ENCODE measurements around the gene TENM3.

The TENM3 gene

DNA sequence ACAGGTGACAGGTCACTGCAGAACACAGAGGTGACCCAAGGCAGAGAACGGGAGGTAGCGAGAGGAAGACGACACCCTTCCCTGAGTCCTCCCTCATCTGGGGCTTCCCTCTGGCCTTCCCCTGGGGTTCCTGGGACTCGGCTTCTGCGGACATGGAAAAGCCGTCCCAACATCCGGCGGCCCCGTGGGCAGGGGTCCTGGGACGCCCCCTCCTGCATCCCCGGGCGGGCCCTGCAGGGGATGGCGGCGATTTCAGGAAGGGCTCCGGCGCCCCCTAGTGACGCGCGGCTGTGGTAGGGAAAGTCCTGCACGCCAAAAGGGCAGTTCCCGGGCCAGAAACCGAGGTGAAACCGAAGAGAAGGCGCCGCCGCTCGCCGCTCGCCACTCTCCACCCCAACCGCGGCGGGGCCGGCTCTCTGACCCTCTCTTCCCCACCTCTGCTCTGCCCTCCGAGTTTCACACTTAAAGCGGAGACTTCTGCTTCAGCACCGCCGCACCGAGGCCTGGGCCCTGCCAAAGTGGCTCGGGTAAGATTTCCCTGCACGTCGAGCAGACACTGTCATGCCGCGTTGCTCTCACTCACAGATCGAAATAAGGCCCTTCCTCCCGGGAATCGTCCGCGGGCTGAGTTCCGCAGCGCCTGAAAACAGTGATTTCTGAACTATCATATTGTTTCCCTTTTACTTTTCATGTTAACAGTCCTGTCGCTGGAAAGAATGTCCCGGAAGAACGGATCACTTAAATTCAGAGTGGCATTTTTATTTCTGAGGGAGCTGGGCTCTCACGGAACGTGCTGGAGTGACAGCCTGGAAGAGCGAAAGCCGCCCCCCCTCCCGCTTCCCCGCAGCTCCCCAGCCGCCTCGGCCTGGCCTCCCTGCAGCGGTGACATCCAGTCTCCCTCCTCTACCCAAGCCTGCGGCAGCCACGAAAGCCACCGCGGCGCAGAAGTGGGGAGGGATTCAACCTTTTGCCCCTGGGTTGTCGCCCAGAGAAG lies 563.4 kb downstream of the TENM3 start:
- peak overlapping the region; percentile 96 for H3K18ac ChIP-seq (ENCODE audit: low read length)
- H3K23ac ChIP-seq (ENCODE audit: low read depth, low read length, poor library complexity), result peak overlapping the region; percentile 62
- peaks cover 7% of the 10 kb centered on the region for H3K79me1 ChIP-seq (ENCODE audit: low read depth, low read length)
- peaks cover 13 to 15% of the 10 kb centered on the region in 2 donors for H3K9me3 ChIP-seq (replicated peaks in 1 of 2; ENCODE audit: control insufficient read depth in 2 of 2, insufficient read depth in 1 of 2, low read depth in 1 of 2, low read length in 2 of 2)
- H3K9ac ChIP-seq (ENCODE audit: low read depth, low read length, poor library complexity), result peak overlapping the region; percentile 51
- WGBS, 2 donors (ENCODE audit: extremely low coverage in 2 of 2, insufficient read length in 2 of 2, insufficient replicate concordance in 1 of 2), result no CpG with 5 or more reads among the region's 68 CpGs
- peak overlapping the region; percentile 81 for H3K4me2 ChIP-seq (ENCODE audit: insufficient read depth, low read length, poor library complexity, severe bottlenecking)
- no peak overlapping the region for H3K14ac ChIP-seq (ENCODE audit: low read length)
- peak overlapping the region; percentile 14 for H2BK15ac ChIP-seq (ENCODE audit: low read length)
- H2BK120ac ChIP-seq (ENCODE audit: low read depth, low read length), result no peak overlapping the region
- peak overlapping the region; percentile 57 for H2BK5ac ChIP-seq (ENCODE audit: low read length)
- peak; percentile 85 for DNase-seq (ENCODE audit: low spot score)
- H2AK5ac ChIP-seq (ENCODE audit: low read depth, low read length), result peak overlapping the region; percentile 82
- H3K4me1 ChIP-seq (ENCODE audit: control insufficient read depth in 2 of 2, insufficient read depth in 1 of 2, low read depth in 1 of 2, low read length in 2 of 2), result peaks cover 0 to 9% of the 10 kb centered on the region in 2 donors
- peak overlapping the region; percentile 88 for H2AFZ ChIP-seq (ENCODE audit: low read length)
- H2BK12ac ChIP-seq (ENCODE audit: low read length), result no peak overlapping the region
- no peak overlapping the region for H4K8ac ChIP-seq (ENCODE audit: low read depth, low read length)
- H3K27me3 ChIP-seq (ENCODE audit: control insufficient read depth in 3 of 3, insufficient read depth in 3 of 3, low read depth in 1 of 3, low read length in 3 of 3), result peaks cover 0 to 8% (median 0%) of the 10 kb centered on the region in 3 experiments
- H3K4me3 ChIP-seq (ENCODE audit: low read length in 2 of 2), result peak overlapping the region; percentile 28 to 71
- H3K27ac ChIP-seq (replicated peaks; ENCODE audit: low read length), result no peak overlapping the region
- peaks cover 4 to 10% of the 10 kb centered on the region in 2 donors for H3K36me3 ChIP-seq (replicated peaks in 1 of 2; ENCODE audit: control insufficient read depth in 2 of 2, insufficient read depth in 2 of 2, low read length in 2 of 2)
- no peak overlapping the region for H4K91ac ChIP-seq (ENCODE audit: low read depth, low read length, poor library complexity)
- H3K4ac ChIP-seq (ENCODE audit: low read length), result no peak overlapping the region

DNA sequence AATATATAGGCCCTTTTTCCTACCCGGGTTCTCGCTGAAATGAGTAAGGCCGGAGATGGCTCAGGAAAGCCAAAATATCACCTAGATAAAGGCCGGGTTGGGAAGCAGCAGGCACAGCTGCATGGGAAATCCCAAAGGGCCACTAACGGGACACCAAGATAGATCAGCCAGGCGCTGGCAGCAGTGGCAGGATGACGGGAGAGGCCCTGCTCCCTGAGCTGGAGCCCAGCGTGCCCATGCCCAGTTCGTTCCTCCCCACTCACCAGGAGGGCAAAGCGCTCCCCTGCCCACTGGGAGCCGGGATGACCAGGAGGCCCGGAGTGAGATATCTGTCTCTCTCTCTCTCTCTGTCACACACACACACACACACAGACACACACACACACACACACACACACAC lies 564.1 kb downstream of the TENM3 start:
- Histone ChIP-seq H2BK120ac (ENCODE audit: low read depth, low read length) (no peak overlapping the region), H3K9ac (ENCODE audit: low read depth, low read length, poor library complexity) (no peak overlapping the region), H4K91ac (ENCODE audit: low read depth, low read length, poor library complexity) (no peak overlapping the region), H3K4me1 (ENCODE audit: control insufficient read depth in 2 of 2, insufficient read depth in 1 of 2, low read depth in 1 of 2, low read length in 2 of 2) (peaks cover 0 to 9% of the 10 kb centered on the region in 2 donors), H3K14ac (ENCODE audit: low read length) (peak overlapping the region; percentile 92), H3K18ac (ENCODE audit: low read length) (peak overlapping the region; percentile 76), H3K9me3 (replicated peaks in 1 of 2; ENCODE audit: control insufficient read depth in 2 of 2, insufficient read depth in 1 of 2, low read depth in 1 of 2, low read length in 2 of 2) (peaks cover 12 to 16% of the 10 kb centered on the region in 2 donors), H3K4me3 (ENCODE audit: low read length in 2 of 2) (no peak overlapping the region), H2AK5ac (ENCODE audit: low read depth, low read length) (peak overlapping the region; percentile 82), H2BK5ac (ENCODE audit: low read length) (peak overlapping the region; percentile 57), H3K4ac (ENCODE audit: low read length) (no peak overlapping the region), H3K27ac (replicated peaks; ENCODE audit: low read length) (no peak overlapping the region), H2BK15ac (ENCODE audit: low read length) (peak overlapping the region; percentile 14), H2AFZ (ENCODE audit: low read length) (peak overlapping the region; percentile 88), H3K4me2 (ENCODE audit: insufficient read depth, low read length, poor library complexity, severe bottlenecking) (no peak overlapping the region), H3K79me1 (ENCODE audit: low read depth, low read length) (peaks cover 7% of the 10 kb centered on the region), H2BK12ac (ENCODE audit: low read length) (no peak overlapping the region), H3K23ac (ENCODE audit: low read depth, low read length, poor library complexity) (peak overlapping the region; percentile 10), H3K36me3 (replicated peaks in 1 of 2; ENCODE audit: control insufficient read depth in 2 of 2, insufficient read depth in 2 of 2, low read length in 2 of 2) (peaks cover 2 to 4% of the 10 kb centered on the region in 2 donors), H3K27me3 (ENCODE audit: control insufficient read depth in 3 of 3, insufficient read depth in 3 of 3, low read depth in 1 of 3, low read length in 3 of 3) (peaks cover 0 to 8% (median 0%) of the 10 kb centered on the region in 3 experiments), H4K8ac (ENCODE audit: low read depth, low read length) (peak overlapping the region; percentile 6)
- no CpG with 5 or more reads among the region's 12 CpGs for WGBS, 2 donors (ENCODE audit: extremely low coverage in 2 of 2, insufficient read length in 2 of 2, insufficient replicate concordance in 1 of 2)
- no peak for DNase-seq (ENCODE audit: low spot score)

DNA sequence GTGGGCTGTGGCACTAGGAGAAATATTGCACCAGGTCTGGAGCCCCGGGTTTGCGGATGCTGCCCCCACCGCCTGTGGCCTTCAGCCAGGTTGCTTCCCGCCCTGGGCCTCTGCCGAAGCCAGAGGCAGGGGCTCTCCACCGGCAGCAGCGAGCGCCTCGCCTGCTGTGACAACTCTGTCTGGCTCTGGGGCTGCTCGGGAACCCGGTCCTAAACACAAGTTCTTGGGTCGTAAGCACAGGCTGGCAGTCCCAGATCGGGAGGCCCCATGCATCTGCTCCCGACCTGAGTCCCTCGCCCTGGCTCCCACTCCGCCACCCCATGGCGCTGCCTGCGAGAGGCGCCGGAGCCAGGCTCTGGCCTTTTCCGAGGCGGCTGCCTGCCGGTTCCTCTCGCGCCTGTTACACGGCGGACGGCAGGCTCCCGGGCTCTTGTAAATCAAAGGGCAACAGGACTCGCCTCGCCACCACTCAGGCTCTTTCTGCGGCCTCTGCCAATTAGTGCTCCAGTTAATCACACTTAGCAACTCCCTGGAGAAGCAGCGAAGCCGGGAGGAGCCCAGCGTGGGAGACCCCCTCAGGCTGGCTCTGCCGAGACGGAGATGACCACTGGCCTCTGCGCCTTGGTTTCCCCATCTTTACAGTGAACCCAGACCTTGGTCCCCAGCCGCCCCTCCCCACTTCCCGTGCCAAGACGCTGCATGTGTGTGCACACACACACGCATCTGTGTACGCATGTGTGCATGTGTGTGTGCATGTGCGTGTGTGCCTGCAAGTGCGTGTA lies 564.8 kb downstream of the TENM3 start:
- Histone ChIP-seq H2AK5ac (ENCODE audit: low read depth, low read length) (peak overlapping the region; percentile 82), H3K18ac (ENCODE audit: low read length) (peak overlapping the region; percentile 76), H3K4me1 (ENCODE audit: control insufficient read depth in 2 of 2, insufficient read depth in 1 of 2, low read depth in 1 of 2, low read length in 2 of 2) (peaks cover 0 to 9% of the 10 kb centered on the region in 2 donors), H3K36me3 (replicated peaks in 1 of 2; ENCODE audit: control insufficient read depth in 2 of 2, insufficient read depth in 2 of 2, low read length in 2 of 2) (peaks cover 0 to 4% of the 10 kb centered on the region in 2 donors), H2BK12ac (ENCODE audit: low read length) (peak overlapping the region; percentile 27), H4K91ac (ENCODE audit: low read depth, low read length, poor library complexity) (peak overlapping the region; percentile 98), H2BK5ac (ENCODE audit: low read length) (no peak overlapping the region), H3K4ac (ENCODE audit: low read length) (peak overlapping the region; percentile 5), H3K4me3 (ENCODE audit: low read length in 2 of 2) (peak overlapping the region in 1 of 2 donors; percentile 70), H3K14ac (ENCODE audit: low read length) (peak overlapping the region; percentile 78), H3K9ac (ENCODE audit: low read depth, low read length, poor library complexity) (peak overlapping the region; percentile 75), H4K8ac (ENCODE audit: low read depth, low read length) (peak overlapping the region; percentile 33), H2BK120ac (ENCODE audit: low read depth, low read length) (no peak overlapping the region), H3K79me1 (ENCODE audit: low read depth, low read length) (peaks cover 7% of the 10 kb centered on the region), H3K27me3 (ENCODE audit: control insufficient read depth in 3 of 3, insufficient read depth in 3 of 3, low read depth in 1 of 3, low read length in 3 of 3) (peaks cover 0 to 8% (median 0%) of the 10 kb centered on the region in 3 experiments), H3K4me2 (ENCODE audit: insufficient read depth, low read length, poor library complexity, severe bottlenecking) (no peak overlapping the region), H2AFZ (ENCODE audit: low read length) (no peak overlapping the region), H2BK15ac (ENCODE audit: low read length) (peak overlapping the region; percentile 14), H3K9me3 (replicated peaks in 1 of 2; ENCODE audit: control insufficient read depth in 2 of 2, insufficient read depth in 1 of 2, low read depth in 1 of 2, low read length in 2 of 2) (peaks cover 12 to 16% of the 10 kb centered on the region in 2 donors), H3K23ac (ENCODE audit: low read depth, low read length, poor library complexity) (peak overlapping the region; percentile 97), H3K27ac (replicated peaks; ENCODE audit: low read length) (no peak overlapping the region)
- WGBS, 2 donors (ENCODE audit: extremely low coverage in 2 of 2, insufficient read length in 2 of 2, insufficient replicate concordance in 1 of 2), result no CpG with 5 or more reads among the region's 45 CpGs
- no peak for DNase-seq (ENCODE audit: low spot score)

Data from neuronal stem cell (in vitro differentiated cells).